ENCODE measurements around the gene MED10. TPM values are rescaled to one million over a fixed set of nuclear protein-coding genes. Genes with fewer than 3 reads are reported as not detected.

The MED10 gene
- total and polyA plus RNA-seq, 9 of the 15 experiments (the other 6 are each of a cell fraction or from before 2014, with no cell fraction given) = 23.8 to 83.4 (median 58.8) TPM

DNA sequence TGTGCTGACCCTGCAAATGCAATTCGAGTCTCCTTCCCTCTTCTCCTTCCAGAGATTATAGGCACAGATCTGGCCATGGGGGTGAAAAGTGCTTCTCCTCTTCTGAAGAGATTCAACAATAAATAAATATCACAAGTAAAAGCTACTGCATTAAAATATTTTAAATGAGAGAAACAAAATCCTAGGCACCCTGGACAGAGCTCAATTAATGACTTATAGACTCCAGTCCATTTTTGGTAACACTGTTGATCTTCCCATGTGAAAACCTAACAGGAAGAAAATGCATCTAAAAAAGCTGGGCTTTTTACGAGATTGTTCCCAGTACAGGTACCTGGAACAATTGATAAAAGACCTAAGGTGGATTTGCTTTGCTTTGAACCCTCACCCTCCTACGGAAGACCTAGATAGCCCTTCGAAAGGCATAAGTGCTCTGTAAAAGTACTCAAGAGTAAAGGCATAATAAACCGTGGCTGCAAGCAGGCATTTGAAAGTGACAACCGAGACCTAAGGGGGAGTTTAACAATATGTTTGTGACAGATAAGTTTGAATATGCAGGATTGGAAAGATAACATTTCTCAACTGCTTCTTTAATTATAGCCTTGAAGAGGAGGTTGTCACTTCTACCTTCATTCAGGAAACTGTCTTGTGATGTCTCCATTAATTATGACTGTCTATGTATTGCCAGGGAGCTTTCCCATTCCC lies 29.4 kb upstream of the MED10 start (continued):
- TF ChIP-seq, protein P1, sequence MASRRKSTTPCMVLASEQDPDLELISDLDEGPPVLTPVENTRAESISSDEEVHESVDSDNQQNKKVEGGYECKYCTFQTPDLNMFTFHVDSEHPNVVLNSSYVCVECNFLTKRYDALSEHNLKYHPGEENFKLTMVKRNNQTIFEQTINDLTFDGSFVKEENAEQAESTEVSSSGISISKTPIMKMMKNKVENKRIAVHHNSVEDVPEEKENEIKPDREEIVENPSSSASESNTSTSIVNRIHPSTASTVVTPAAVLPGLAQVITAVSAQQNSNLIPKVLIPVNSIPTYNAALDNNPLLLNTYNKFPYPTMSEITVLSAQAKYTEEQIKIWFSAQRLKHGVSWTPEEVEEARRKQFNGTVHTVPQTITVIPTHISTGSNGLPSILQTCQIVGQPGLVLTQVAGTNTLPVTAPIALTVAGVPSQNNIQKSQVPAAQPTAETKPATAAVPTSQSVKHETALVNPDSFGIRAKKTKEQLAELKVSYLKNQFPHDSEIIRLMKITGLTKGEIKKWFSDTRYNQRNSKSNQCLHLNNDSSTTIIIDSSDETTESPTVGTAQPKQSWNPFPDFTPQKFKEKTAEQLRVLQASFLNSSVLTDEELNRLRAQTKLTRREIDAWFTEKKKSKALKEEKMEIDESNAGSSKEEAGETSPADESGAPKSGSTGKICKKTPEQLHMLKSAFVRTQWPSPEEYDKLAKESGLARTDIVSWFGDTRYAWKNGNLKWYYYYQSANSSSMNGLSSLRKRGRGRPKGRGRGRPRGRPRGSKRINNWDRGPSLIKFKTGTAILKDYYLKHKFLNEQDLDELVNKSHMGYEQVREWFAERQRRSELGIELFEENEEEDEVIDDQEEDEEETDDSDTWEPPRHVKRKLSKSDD (conservative IDR thresholded peaks at IDR 0.05; ENCODE audit: low read length) = no peak
- TF ChIP-seq ZNF778 (CRISPR knock-in tag; IDR thresholded peaks at IDR 0.05) (no peak), ZNF584 (CRISPR knock-in tag; IDR thresholded peaks at IDR 0.05; ENCODE audit: low read depth) (0 out of 2 replicates have a peak, but pooled peaks have one; percentile 48), HDAC6 (IDR thresholded peaks at IDR 0.05; ENCODE audit: low read depth, low read length) (no peak), STAG1 (CRISPR knock-in tag; IDR thresholded peaks at IDR 0.05; ENCODE audit: borderline replicate concordance) (no peak), HNRNPLL (IDR thresholded peaks at IDR 0.05; ENCODE audit: low read depth, low read length, poor library complexity, severe bottlenecking) (no peak), ZNF717 (CRISPR knock-in tag; IDR thresholded peaks at IDR 0.05) (no peak), ETV5 (CRISPR knock-in tag; IDR thresholded peaks at IDR 0.05; ENCODE audit: low read depth) (0 out of 2 replicates have a peak, but pooled peaks have one; percentile 26), CBFA2T2 (conservative IDR thresholded peaks at IDR 0.05) (peak; percentile 69), KLF16 (IDR thresholded peaks at IDR 0.05) (peak; percentile 86), CHD4 (IDR thresholded peaks at IDR 0.05; ENCODE audit: insufficient read depth, insufficient replicate concordance, low read depth, low read length, poor library complexity, severe bottlenecking) (no peak), HEY1 (CRISPR knock-in tag; IDR thresholded peaks at IDR 0.05; ENCODE audit: borderline replicate concordance) (no peak), TEAD1 (CRISPR knock-in tag; IDR thresholded peaks at IDR 0.05) (peak; percentile 33 to 41; a peak in 1 of 4 replicates), ILF3 (IDR thresholded peaks at IDR 0.05; ENCODE audit: borderline replicate concordance) (no peak), ZNF766 (CRISPR knock-in tag; conservative IDR thresholded peaks at IDR 0.05) (peak; percentile 99), KDM4B (IDR thresholded peaks at IDR 0.05; ENCODE audit: borderline replicate concordance in 2 of 2, low read depth in 1 of 2) (no peak)
- TF ChIP-seq, protein P2, sequence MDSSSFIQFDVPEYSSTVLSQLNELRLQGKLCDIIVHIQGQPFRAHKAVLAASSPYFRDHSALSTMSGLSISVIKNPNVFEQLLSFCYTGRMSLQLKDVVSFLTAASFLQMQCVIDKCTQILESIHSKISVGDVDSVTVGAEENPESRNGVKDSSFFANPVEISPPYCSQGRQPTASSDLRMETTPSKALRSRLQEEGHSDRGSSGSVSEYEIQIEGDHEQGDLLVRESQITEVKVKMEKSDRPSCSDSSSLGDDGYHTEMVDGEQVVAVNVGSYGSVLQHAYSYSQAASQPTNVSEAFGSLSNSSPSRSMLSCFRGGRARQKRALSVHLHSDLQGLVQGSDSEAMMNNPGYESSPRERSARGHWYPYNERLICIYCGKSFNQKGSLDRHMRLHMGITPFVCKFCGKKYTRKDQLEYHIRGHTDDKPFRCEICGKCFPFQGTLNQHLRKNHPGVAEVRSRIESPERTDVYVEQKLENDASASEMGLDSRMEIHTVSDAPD (CRISPR knock-in tag; IDR thresholded peaks at IDR 0.05) = no peak
- TF ChIP-seq, protein P3, sequence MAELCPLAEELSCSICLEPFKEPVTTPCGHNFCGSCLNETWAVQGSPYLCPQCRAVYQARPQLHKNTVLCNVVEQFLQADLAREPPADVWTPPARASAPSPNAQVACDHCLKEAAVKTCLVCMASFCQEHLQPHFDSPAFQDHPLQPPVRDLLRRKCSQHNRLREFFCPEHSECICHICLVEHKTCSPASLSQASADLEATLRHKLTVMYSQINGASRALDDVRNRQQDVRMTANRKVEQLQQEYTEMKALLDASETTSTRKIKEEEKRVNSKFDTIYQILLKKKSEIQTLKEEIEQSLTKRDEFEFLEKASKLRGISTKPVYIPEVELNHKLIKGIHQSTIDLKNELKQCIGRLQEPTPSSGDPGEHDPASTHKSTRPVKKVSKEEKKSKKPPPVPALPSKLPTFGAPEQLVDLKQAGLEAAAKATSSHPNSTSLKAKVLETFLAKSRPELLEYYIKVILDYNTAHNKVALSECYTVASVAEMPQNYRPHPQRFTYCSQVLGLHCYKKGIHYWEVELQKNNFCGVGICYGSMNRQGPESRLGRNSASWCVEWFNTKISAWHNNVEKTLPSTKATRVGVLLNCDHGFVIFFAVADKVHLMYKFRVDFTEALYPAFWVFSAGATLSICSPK (IDR thresholded peaks at IDR 0.05; ENCODE audit: borderline replicate concordance) = no peak
- TF ChIP-seq, protein P4, sequence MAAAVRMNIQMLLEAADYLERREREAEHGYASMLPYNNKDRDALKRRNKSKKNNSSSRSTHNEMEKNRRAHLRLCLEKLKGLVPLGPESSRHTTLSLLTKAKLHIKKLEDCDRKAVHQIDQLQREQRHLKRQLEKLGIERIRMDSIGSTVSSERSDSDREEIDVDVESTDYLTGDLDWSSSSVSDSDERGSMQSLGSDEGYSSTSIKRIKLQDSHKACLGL (CRISPR knock-in tag; IDR thresholded peaks at IDR 0.05; ENCODE audit: borderline replicate concordance, poor library complexity, severe bottlenecking) = no peak

All from K562 (cell line).